Panc1 (cell line): ENCODE measurements around the gene BMF. TPM values are rescaled to one million over a fixed set of nuclear protein-coding genes. Genes with fewer than 3 reads are reported as not detected.

Experiments
- ATAC-seq: fragments of 200-7000 bp; cut with Tn5 transposase; 2 replicates; pipeline ENCODE4 v1.9.1; 2020; ENCODE audit warnings: mild to moderate bottlenecking, moderate library complexity
- BruUV-seq: library from RNA; stranded (reverse); fragments of 400-500 nt; replicated peaks from 2 replicates; lab custom pipeline; 2021; lab: Mats Ljungman, UMichigan
- CTCF ChIA-PET: fragments of 300-600 bp; sonication (Branson Sonifier 250); formaldehyde crosslinking; loops from one replicate; lab custom pipeline; 2022; ENCODE audit warnings: antibody characterized with exemption; lab: Charles Lee
- POLR2A ChIA-PET: fragments of 300-600 bp; sonication (Branson Sonifier 250); formaldehyde crosslinking; loops from one replicate; lab custom pipeline; 2022; ENCODE audit warnings: antibody characterized with exemption; lab: Charles Lee
- DNase-seq: peaks from one replicate; pipeline ENCODE4 v3.0.0-alpha.2; 2010; ENCODE audit warnings: low read depth, low spot score
- H3K27ac ChIP-seq: 2 replicates; pipeline ENCODE4 v1.5.1; 2011; ENCODE audit warnings: mild to moderate bottlenecking, low read length, inconsistent platforms
- H3K27me3 ChIP-seq: fragments of 200-500 bp; sonication (Bioruptor generic); 2 replicates; pipeline ENCODE4 v1.6.0; 2014; ENCODE audit warnings: low read length, inconsistent platforms; ENCODE audit not compliant: control insufficient read depth, insufficient read depth
- H3K36me3 ChIP-seq: fragments of 200-500 bp; sonication (Bioruptor generic); 2 replicates; pipeline ENCODE4 v1.5.1; 2014; ENCODE audit warnings: inconsistent platforms, mild to moderate bottlenecking, low read length, moderate library complexity; ENCODE audit not compliant: control insufficient read depth, insufficient read depth
- H3K4me1 ChIP-seq: 2 replicates; pipeline ENCODE4 v1.5.1; 2011; ENCODE audit warnings: inconsistent platforms, mild to moderate bottlenecking, low read length, moderate library complexity; ENCODE audit not compliant: control insufficient read depth, insufficient read depth
- H3K4me3 ChIP-seq, 2 experiments: 2 replicates each; pipeline ENCODE4 v1.5.1; 2011 to 2012; ENCODE audit warnings: low read depth in 2 of 2, low read length in 2 of 2, mild to moderate bottlenecking in 2 of 2, inconsistent platforms in 1 of 2, moderate library complexity in 1 of 2
- H3K9me3 ChIP-seq: fragments of 200-500 bp; sonication (Bioruptor generic); 2 replicates; pipeline ENCODE4 v1.5.1; 2014; ENCODE audit warnings: low read depth, mild to moderate bottlenecking, inconsistent platforms, low read length, moderate library complexity; ENCODE audit not compliant: control insufficient read depth, insufficient read depth
- CTCF ChIP-seq: fragments of 450-650 bp; IDR thresholded peaks from 2 replicates; pipeline ENCODE4 v1.5.1; 2017; ENCODE audit warnings: mild to moderate bottlenecking
- POLR2AphosphoS5 ChIP-seq: IDR thresholded peaks from 2 replicates; pipeline ENCODE4 v1.6.1; 2012; ENCODE audit warnings: mild to moderate bottlenecking, low read depth, low read length, moderate library complexity
- REST ChIP-seq, 2 experiments: IDR thresholded peaks; 2 replicates each; pipeline ENCODE4 v1.6.1; 2011 to 2012; ENCODE audit warnings: low read depth in 2 of 2, control low read depth in 1 of 2, low read length in 1 of 2, mild to moderate bottlenecking in 1 of 2, moderate library complexity in 1 of 2; ENCODE audit not compliant: insufficient read depth in 1 of 2
- SIN3A ChIP-seq: IDR thresholded peaks from 2 replicates; pipeline ENCODE4 v1.6.1; 2012; ENCODE audit warnings: low read depth, mild to moderate bottlenecking, low read length, moderate library complexity, borderline replicate concordance; ENCODE audit not compliant: insufficient read depth
- TCF7L2 ChIP-seq: IDR thresholded peaks from 2 replicates; pipeline ENCODE4 v1.6.1; 2011; ENCODE audit warnings: mild to moderate bottlenecking, low read depth, low read length, inconsistent platforms
- in situ Hi-C: cut with HindIII; loops from 2 replicates; pipeline ENCODE4 v1.10.0; 2016; ENCODE audit warnings: low sequenced_read_pairs, low pct_unique_long_range_greater_than_20kb
- intact Hi-C: fragments of 100-400 bp; cut with micrococcal nuclease; formaldehyde crosslinking; loops from one replicate; pipeline ENCODE4 v1.10.0; 2022; ENCODE audit not compliant: unreplicated experiment
- total RNA-seq: library from RNA; stranded (reverse); gene quantifications from one replicate; pipeline ENCODE4 v1.2.1, GENCODE V29; 2021; ENCODE audit not compliant: unreplicated experiment

BMF gene
- total RNA-seq, 1 experiment from 2014 or later = 7.8 TPM

- Histone ChIP-seq H3K27me3 (no peaks in the 10 kb centered on the region), H3K4me1 (peaks cover 18% of the 10 kb centered on the region), H3K9me3 (no peaks in the 10 kb centered on the region), H3K36me3 (no peaks in the 10 kb centered on the region), H3K27ac (no peak overlapping the region), H3K4me3 (no peak overlapping the region)
- CTCF ChIA-PET = interaction anchor here (0.6 to 0.7 kb wide), 2 partner anchors 15 to 30 kb away, joined by 3 to 4 read pairs; no protein-coding TSS in a partner anchor
- POLR2A ChIA-PET = interaction anchor here (0.6 to 0.7 kb wide), 3 partner anchors 14 to 347 kb away, joined by 3 to 7 read pairs (median 7); no protein-coding TSS in a partner anchor
- ATAC-seq (no peak), DNase-seq (no peak)
- TF ChIP-seq POLR2AphosphoS5 (no peak), SIN3A (no peak), REST (IDR thresholded peaks at IDR 0.05; ENCODE audit: insufficient read depth in 1 of 2, low read depth in 2 of 2, low read length in 1 of 2) (no peak), TCF7L2 (no peak), CTCF (no peak)
- BruUV-seq = no TSS peak
- in situ Hi-C loops = no loop called here
- intact Hi-C loops = no loop called here
Measured at GRCh38 chr15:40058476-40059140, 50.1 kb downstream of the BMF start.

GRCh38 chr15:40055576-40056293 lies 52.9 kb downstream of the BMF start:
- in situ Hi-C loops = no loop called here
- POLR2A ChIA-PET = no interaction called here
- peak overlapping the region; percentile 52; the same call in 1 of the 2 replicates for H3K27ac ChIP-seq
- no peaks in the 10 kb centered on the region for H3K36me3 ChIP-seq
- CTCF ChIA-PET = no interaction called here
- H3K9me3 ChIP-seq = no peaks in the 10 kb centered on the region
- no TSS peak for BruUV-seq
- DNase-seq = no peak
- peak; percentile 17; the same call in 1 of the 2 replicates for ATAC-seq
- TF ChIP-seq POLR2AphosphoS5 (no peak), REST (IDR thresholded peaks at IDR 0.05; ENCODE audit: insufficient read depth in 1 of 2, low read depth in 2 of 2, low read length in 1 of 2) (no peak), SIN3A (no peak)
- intact Hi-C loops = no loop called here
- no peaks in the 10 kb centered on the region for H3K27me3 ChIP-seq
- peaks cover 21% of the 10 kb centered on the region for H3K4me1 ChIP-seq
- no peak overlapping the region for H3K4me3 ChIP-seq
